Lung (tissue), 12 donors: ENCODE results near the gene CRACDL. TPM values are rescaled to one million over a fixed set of nuclear protein-coding genes. Genes with fewer than 3 reads are reported as not detected.

Source experiments
- ATAC-seq: fragments of 200-7000 bp; cut with Tn5 transposase; one replicate; pipeline ENCODE4 v1.9.1; 2020; ENCODE audit warnings: moderate number of reproducible peaks; ENCODE audit not compliant: insufficient read depth, low FRiP score
- DNase-seq, 3 donors: peaks; one replicate each; pipeline ENCODE4 v3.0.0-alpha.2; 2013 to 2017
- H3K27ac ChIP-seq, 2 donors: one replicate each; pipeline ENCODE4 v1.5.1; 2013; ENCODE audit warnings: mild to moderate bottlenecking in 2 of 2, moderate library complexity in 2 of 2, control low read depth in 1 of 2, inconsistent platforms in 1 of 2, low read depth in 1 of 2, low read length in 1 of 2
- H3K27me3 ChIP-seq, 3 donors: one replicate each; pipeline ENCODE4 v1.5.1; 2013; ENCODE audit warnings: low read length in 2 of 3; ENCODE audit not compliant: control insufficient read depth in 3 of 3, insufficient read depth in 3 of 3
- H3K36me3 ChIP-seq, 4 donors: one replicate each; pipeline ENCODE4 v1.5.1; 2013; ENCODE audit warnings: low read length in 4 of 4, mild to moderate bottlenecking in 1 of 4, moderate library complexity in 1 of 4; ENCODE audit not compliant: control insufficient read depth in 4 of 4, insufficient read depth in 4 of 4
- H3K4me1 ChIP-seq, 5 donors: one replicate each; pipeline ENCODE4 v1.5.1; 2013; ENCODE audit warnings: low read length in 5 of 5, mild to moderate bottlenecking in 2 of 5, moderate library complexity in 1 of 5; ENCODE audit not compliant: control insufficient read depth in 5 of 5, insufficient read depth in 5 of 5
- H3K4me3 ChIP-seq: one replicate; pipeline ENCODE4 v1.5.1; 2013; ENCODE audit warnings: mild to moderate bottlenecking, control low read depth, moderate library complexity
- H3K9ac ChIP-seq, 2 donors: one replicate each; pipeline ENCODE4 v1.5.1; 2013; ENCODE audit warnings: low read length in 2 of 2, control low read depth in 1 of 2; ENCODE audit not compliant: insufficient read depth in 1 of 2
- H3K9me3 ChIP-seq, 4 donors: one replicate each; pipeline ENCODE4 v1.5.1; 2013; ENCODE audit warnings: low read length in 3 of 4, mild to moderate bottlenecking in 1 of 4, moderate library complexity in 1 of 4; ENCODE audit not compliant: control insufficient read depth in 4 of 4, insufficient read depth in 3 of 4
- WGBS, 2 donors: extraction: QIAGEN DNeasy Blood & Tissue Kit; methylation state at CpG; one replicate each; pipeline ENCODE4 v1.1.7; 2013; 5-methylcytosine and 5-hydroxymethylcytosine counted together
- polyA plus RNA-seq, 2 donors: library from polyadenylated mRNA; stranded (reverse); fragments of 200-250 nt; gene quantifications; one replicate each; pipeline ENCODE4 v1.2.1, GENCODE V29; 2013
- total RNA-seq, 2 donors: library from RNA; depleted of rRNA in 1 of 2; stranded (reverse); fragments of >200 nt in 1 of 2; gene quantifications; one replicate each; pipeline ENCODE4 v1.2.1, GENCODE V29; 2014 to 2021
- TF ChIP-seq, protein P1 (sequence below): IDR thresholded peaks from 2 replicates; pipeline ENCODE4 v1.5.1; 2012; ENCODE audit warnings: mild to moderate bottlenecking; ENCODE audit errors: control extremely low read depth, extremely low read depth
- donor health status: control.
- donor health status: control.
- donor health status: Bipolar disorder and iron deficiency.
- donor health status: healthy.
- donor health status: DM: yes; HTN: yes; CAD: no.

Gene CRACDL
- total and polyA plus RNA-seq, 4 donors = 8.9 to 28.3 (median 13.2) TPM

GRCh38 chr2:98932778-98933343 is 3.2 kb downstream of the CRACDL start:
- no peaks in the 10 kb centered on the region for H3K36me3 ChIP-seq
- no peak overlapping the region for H3K4me3 ChIP-seq
- DNase-seq (no peak), ATAC-seq (no peak)
- no peak overlapping the region for H3K27ac ChIP-seq
- TF ChIP-seq, protein P1, sequence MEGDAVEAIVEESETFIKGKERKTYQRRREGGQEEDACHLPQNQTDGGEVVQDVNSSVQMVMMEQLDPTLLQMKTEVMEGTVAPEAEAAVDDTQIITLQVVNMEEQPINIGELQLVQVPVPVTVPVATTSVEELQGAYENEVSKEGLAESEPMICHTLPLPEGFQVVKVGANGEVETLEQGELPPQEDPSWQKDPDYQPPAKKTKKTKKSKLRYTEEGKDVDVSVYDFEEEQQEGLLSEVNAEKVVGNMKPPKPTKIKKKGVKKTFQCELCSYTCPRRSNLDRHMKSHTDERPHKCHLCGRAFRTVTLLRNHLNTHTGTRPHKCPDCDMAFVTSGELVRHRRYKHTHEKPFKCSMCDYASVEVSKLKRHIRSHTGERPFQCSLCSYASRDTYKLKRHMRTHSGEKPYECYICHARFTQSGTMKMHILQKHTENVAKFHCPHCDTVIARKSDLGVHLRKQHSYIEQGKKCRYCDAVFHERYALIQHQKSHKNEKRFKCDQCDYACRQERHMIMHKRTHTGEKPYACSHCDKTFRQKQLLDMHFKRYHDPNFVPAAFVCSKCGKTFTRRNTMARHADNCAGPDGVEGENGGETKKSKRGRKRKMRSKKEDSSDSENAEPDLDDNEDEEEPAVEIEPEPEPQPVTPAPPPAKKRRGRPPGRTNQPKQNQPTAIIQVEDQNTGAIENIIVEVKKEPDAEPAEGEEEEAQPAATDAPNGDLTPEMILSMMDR = no peak
- H3K27me3 ChIP-seq = peaks cover 0 to 33% (median 33%) of the 10 kb centered on the region in 3 donors
- peaks cover 0 to 11% (median 3%) of the 10 kb centered on the region in 5 donors for H3K4me1 ChIP-seq
- H3K9me3 ChIP-seq = no peaks in the 10 kb centered on the region
- 95% methylated on average over 10 of the region's 10 CpGs for WGBS, 2 donors
- no peak overlapping the region for H3K9ac ChIP-seq

- Histone ChIP-seq H3K9ac (no peak overlapping the region), H3K9me3 (no peaks in the 10 kb centered on the region), H3K36me3 (no peaks in the 10 kb centered on the region), H3K27me3 (peaks cover 0 to 28% (median 26%) of the 10 kb centered on the region in 3 donors), H3K4me3 (no peak overlapping the region), H3K27ac (no peak overlapping the region), H3K4me1 (peaks cover 0 to 10% (median 3%) of the 10 kb centered on the region in 5 donors)
- no peak for DNase-seq
- WGBS, 2 donors = 94 to 95% methylated on average over 8 of the region's 8 CpGs
- TF ChIP-seq, protein P1 = no peak
- no peak for ATAC-seq
Measured at GRCh38 chr2:98932164-98932563, 3.9 kb downstream of the CRACDL start.

- no peaks in the 10 kb centered on the region for H3K36me3 ChIP-seq
- whole genome bisulfite sequencing, 2 donors = 70 to 78% methylated on average over 3 of the region's 3 CpGs
- no peak overlapping the region for H3K27ac ChIP-seq
- no peak for ATAC-seq
- TF ChIP-seq, protein P1 = no peak
- peaks cover 0 to 22% (median 20%) of the 10 kb centered on the region in 3 donors for H3K27me3 ChIP-seq
- H3K4me1 ChIP-seq = peaks cover 0 to 8% (median 3%) of the 10 kb centered on the region in 5 donors
- H3K9me3 ChIP-seq = no peaks in the 10 kb centered on the region
- H3K9ac ChIP-seq = no peak overlapping the region
- no peak overlapping the region for H3K4me3 ChIP-seq
- no peak for DNase-seq
Measured at GRCh38 chr2:98931596-98931995, 4.4 kb downstream of the CRACDL start.

DNA sequence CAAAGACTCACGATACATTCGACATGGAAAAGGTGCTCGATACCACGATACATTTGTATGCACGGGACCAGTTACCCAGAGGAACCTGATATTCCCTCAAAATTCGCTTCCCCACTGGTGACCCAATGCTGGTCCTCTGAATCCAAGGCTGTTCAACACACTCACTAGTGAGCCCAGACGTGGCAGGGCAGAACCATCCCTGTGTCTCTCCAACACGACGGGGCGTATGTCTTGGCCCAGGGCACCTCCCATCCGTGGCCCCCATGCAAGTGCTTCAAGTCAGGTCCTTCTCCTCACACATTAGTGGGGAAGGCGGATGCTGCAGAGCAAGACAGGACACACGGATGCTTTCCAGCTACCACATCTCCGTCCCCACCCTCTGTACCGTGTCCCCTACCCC is 6.1 kb downstream of the CRACDL start:
- no peak overlapping the region for H3K27ac ChIP-seq
- H3K4me1 ChIP-seq = no peaks in the 10 kb centered on the region
- no peak overlapping the region for H3K4me3 ChIP-seq
- peaks cover 0 to 13% (median 13%) of the 10 kb centered on the region in 3 donors for H3K27me3 ChIP-seq
- 92 to 96% methylated on average over 15 of the region's 15 CpGs for WGBS, 2 donors
- TF ChIP-seq, protein P1 = no peak
- H3K9ac ChIP-seq = no peak overlapping the region
- no peaks in the 10 kb centered on the region for H3K36me3 ChIP-seq
- ATAC-seq (no peak), DNase-seq (no peak)
- no peaks in the 10 kb centered on the region for H3K9me3 ChIP-seq
